Measurements from ENCODE around the gene ZYG11A. TPM values are rescaled to one million over a fixed set of nuclear protein-coding genes. Genes with fewer than 3 reads are reported as not detected.

ZYG11A gene
- total and polyA plus RNA-seq, 8 donors, result 0.06 to 0.23 (median 0.18) TPM; not detected in 5

GRCh38 chr1:52876843-52877242, 34.3 kb downstream of the ZYG11A start:
- intact Hi-C loops (cut with DNase I; ENCODE audit: low total_unique reads), result no loop called here

GRCh38 chr1:52877554-52877953, 35.0 kb downstream of the ZYG11A start:
- no peak overlapping the region for H3K4me3 ChIP-seq
- intact Hi-C loops (cut with DNase I; ENCODE audit: low total_unique reads), result no loop called here
- H3K36me3 ChIP-seq, result no peaks in the 10 kb centered on the region
- no peak for DNase-seq
- peaks cover 0 to under 1% (median 0%) of the 10 kb centered on the region in 3 donors for H3K27me3 ChIP-seq
- H3K9me3 ChIP-seq, result no peaks in the 10 kb centered on the region
- 83 to 96% (median 86%) methylated on average over 3 of the region's 3 CpGs for WGBS, 5 donors
- H3K27ac ChIP-seq, result no peak overlapping the region
- TF ChIP-seq POLR2AphosphoS5 (IDR thresholded peaks at IDR 0.05) (no peak), EP300 (IDR thresholded peaks at IDR 0.05) (no peak), CTCF (IDR thresholded peaks at IDR 0.05) (no peak)
- H3K4me1 ChIP-seq, result no peaks in the 10 kb centered on the region

More at GRCh38 chr1:52876843-52877242, 34.3 kb downstream of the ZYG11A start:
- no peak for DNase-seq
- no peak overlapping the region for H3K4me3 ChIP-seq
- TF ChIP-seq POLR2AphosphoS5 (IDR thresholded peaks at IDR 0.05) (no peak), CTCF (IDR thresholded peaks at IDR 0.05) (no peak), POLR2A (IDR thresholded peaks at IDR 0.05) (no peak), EP300 (IDR thresholded peaks at IDR 0.05) (no peak)
- H3K36me3 ChIP-seq, result no peaks in the 10 kb centered on the region
- no peaks in the 10 kb centered on the region for H3K4me1 ChIP-seq
- H3K27ac ChIP-seq, result no peak overlapping the region
- H3K9me3 ChIP-seq, result no peaks in the 10 kb centered on the region
- H3K27me3 ChIP-seq, result peaks cover 0 to 6% (median 0%) of the 10 kb centered on the region in 3 donors
- WGBS, 5 donors, result 61 to 74% (median 61%) methylated on average over 2 of the region's 2 CpGs

- WGBS, 5 donors, result 90 to 97% (median 95%) methylated on average over 2 of the region's 2 CpGs
- H3K36me3 ChIP-seq, result no peaks in the 10 kb centered on the region
- DNase-seq, result no peak
- H3K9me3 ChIP-seq, result no peaks in the 10 kb centered on the region
- no peak overlapping the region for H3K27ac ChIP-seq
- no peak overlapping the region for H3K4me3 ChIP-seq
- no peaks in the 10 kb centered on the region for H3K27me3 ChIP-seq
- TF ChIP-seq POLR2AphosphoS5 (IDR thresholded peaks at IDR 0.05) (no peak), POLR2A (IDR thresholded peaks at IDR 0.05) (no peak), CTCF (IDR thresholded peaks at IDR 0.05) (no peak), EP300 (IDR thresholded peaks at IDR 0.05) (no peak)
- intact Hi-C loops (cut with DNase I; ENCODE audit: low total_unique reads), result no loop called here
- no peaks in the 10 kb centered on the region for H3K4me1 ChIP-seq
These were observed 37.6 kb downstream of the ZYG11A start for GRCh38 chr1:52880206-52880605.

- no peak for DNase-seq
- Histone ChIP-seq H3K9me3 (no peaks in the 10 kb centered on the region), H3K27me3 (no peaks in the 10 kb centered on the region), H3K36me3 (no peaks in the 10 kb centered on the region), H3K4me3 (no peak overlapping the region), H3K4me1 (no peaks in the 10 kb centered on the region), H3K27ac (no peak overlapping the region)
- 82 to 91% (median 87%) methylated on average over 4 of the region's 4 CpGs for WGBS, 5 donors
- no peak for TF ChIP-seq EP300 (IDR thresholded peaks at IDR 0.05)
- no peak for TF ChIP-seq POLR2A (IDR thresholded peaks at IDR 0.05)
- TF ChIP-seq POLR2AphosphoS5 (IDR thresholded peaks at IDR 0.05), result no peak
- TF ChIP-seq CTCF (IDR thresholded peaks at IDR 0.05), result no peak
- intact Hi-C loops (cut with DNase I; ENCODE audit: low total_unique reads), result no loop called here
These were observed 44.9 kb downstream of the ZYG11A start for GRCh38 chr1:52887483-52887882.
